IPS-NIHi11 (cell line): ENCODE data around the gene GPX1.

Source experiments
- DNase-seq: peaks from one replicate; pipeline ENCODE4 v3.0.0; 2012; ENCODE audit warnings: mixed read lengths, low spot score

The GPX1 gene

DNA sequence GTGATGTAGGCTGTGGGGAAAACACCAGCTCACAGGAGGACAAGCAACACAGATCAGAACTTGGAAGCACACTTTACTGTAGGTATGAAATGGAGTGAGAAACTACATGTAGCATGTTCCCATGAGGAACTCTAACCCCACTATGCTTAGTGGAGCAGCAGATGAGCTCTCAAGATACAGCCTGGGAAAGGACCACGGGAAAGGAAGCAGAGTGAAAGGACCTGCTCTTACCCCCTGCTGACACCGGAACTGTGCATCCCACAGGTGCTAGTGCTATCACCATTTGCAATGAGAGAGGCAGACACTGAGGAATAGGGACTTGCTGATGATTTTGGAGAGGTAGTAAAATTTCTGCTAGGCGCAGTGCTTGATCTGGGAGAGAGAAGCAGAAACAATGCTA is 46.9 kb downstream of the GPX1 start:
- DNase-seq, result no peak

DNA sequence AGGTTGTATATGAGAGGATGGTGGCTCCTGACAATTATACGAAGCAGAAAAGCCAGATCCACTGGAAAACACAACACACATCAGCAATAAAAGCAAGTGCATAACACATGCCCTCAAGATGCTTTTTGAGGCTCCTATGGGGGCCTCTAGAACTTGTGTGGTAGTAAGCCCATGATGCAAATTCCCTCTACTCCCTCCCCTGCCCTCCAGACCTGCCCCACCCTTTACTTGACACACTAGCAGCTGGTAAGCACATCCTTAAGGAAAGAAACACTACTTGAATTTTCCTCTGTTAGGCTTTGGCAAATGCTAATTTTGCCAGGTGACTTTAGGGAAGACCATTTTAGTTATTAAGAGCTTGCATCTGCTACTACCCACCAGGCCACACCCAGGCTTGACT is 47.5 kb downstream of the GPX1 start:
- DNase-seq, result no peak
